Activated CD4-positive, alpha-beta T cell treated with anti-CD3 and anti-CD28 coated beads, Interleukin-2, amount 10 ng/mL, durations not matched to agents 7 days and 5 days (primary cell): Measurements from ENCODE around the gene FARP2. TPM values are rescaled to one million over a fixed set of nuclear protein-coding genes. Genes with fewer than 3 reads are reported as not detected.
"Not testable (repeated sequence)": the region's sequence is repeated elsewhere in the genome, so short reads cannot be mapped to it uniquely, and the experiment has no call there.

ENCODE experiments used
- CTCF ChIA-PET: fragments of 350-600 bp; sonication (Branson Sonifier 250); formaldehyde crosslinking; loops from one replicate; lab custom pipeline; 2021; ENCODE audit warnings: antibody characterized with exemption; lab: Charles Lee
- POLR2A ChIA-PET: fragments of 350-600 bp; sonication (Branson Sonifier 250); formaldehyde crosslinking; loops from one replicate; lab custom pipeline; 2021; ENCODE audit warnings: antibody characterized with exemption; lab: Charles Lee
- DNase-seq: peaks from one replicate; pipeline ENCODE4 v3.0.0-alpha.2; 2020
- H3K27ac Mint-ChIP-seq: one replicate; pipeline ENCODE4 v1.8.0; 2021; ENCODE audit warnings: mild to moderate bottlenecking, moderate library complexity, mixed read lengths
- H3K27me3 Mint-ChIP-seq: one replicate; pipeline ENCODE4 v1.8.0; 2021; ENCODE audit warnings: mixed read lengths
- H3K36me3 Mint-ChIP-seq: one replicate; pipeline ENCODE4 v1.8.0; 2021; ENCODE audit warnings: low read depth, mixed read lengths
- H3K4me1 Mint-ChIP-seq: one replicate; pipeline ENCODE4 v1.8.0; 2021; ENCODE audit warnings: mixed read lengths
- H3K4me3 Mint-ChIP-seq: one replicate; pipeline ENCODE4 v1.8.0; 2021; ENCODE audit warnings: mild to moderate bottlenecking, moderate library complexity, mixed read lengths
- H3K9me3 Mint-ChIP-seq: one replicate; pipeline ENCODE4 v1.8.0; 2021; ENCODE audit warnings: mixed read lengths
- total RNA-seq, 2 experiments: library from RNA; stranded (reverse); gene quantifications; one replicate each; pipeline ENCODE4 v1.2.3, GENCODE V29; 2021

Gene FARP2
- total RNA-seq, 2 experiments from 2014 or later = 18.2 to 18.4 TPM

- H3K36me3 Mint-ChIP-seq = no peaks in the 10 kb centered on the region
- peaks cover 7% of the 10 kb centered on the region for H3K4me1 Mint-ChIP-seq
- H3K4me3 Mint-ChIP-seq = no peak overlapping the region
- POLR2A ChIA-PET = no interaction called here
- H3K27ac Mint-ChIP-seq = no peak overlapping the region
- no peak for DNase-seq
- no peaks in the 10 kb centered on the region for H3K9me3 Mint-ChIP-seq
- CTCF ChIA-PET = interaction anchor here (1.0 kb wide), 1 partner anchor 13 kb away, joined by 3 read pairs; no protein-coding TSS in a partner anchor
- H3K27me3 Mint-ChIP-seq = no peaks in the 10 kb centered on the region
These were observed 146.2 kb downstream of the FARP2 start for GRCh38 chr2:241502281-241502680.

DNA sequence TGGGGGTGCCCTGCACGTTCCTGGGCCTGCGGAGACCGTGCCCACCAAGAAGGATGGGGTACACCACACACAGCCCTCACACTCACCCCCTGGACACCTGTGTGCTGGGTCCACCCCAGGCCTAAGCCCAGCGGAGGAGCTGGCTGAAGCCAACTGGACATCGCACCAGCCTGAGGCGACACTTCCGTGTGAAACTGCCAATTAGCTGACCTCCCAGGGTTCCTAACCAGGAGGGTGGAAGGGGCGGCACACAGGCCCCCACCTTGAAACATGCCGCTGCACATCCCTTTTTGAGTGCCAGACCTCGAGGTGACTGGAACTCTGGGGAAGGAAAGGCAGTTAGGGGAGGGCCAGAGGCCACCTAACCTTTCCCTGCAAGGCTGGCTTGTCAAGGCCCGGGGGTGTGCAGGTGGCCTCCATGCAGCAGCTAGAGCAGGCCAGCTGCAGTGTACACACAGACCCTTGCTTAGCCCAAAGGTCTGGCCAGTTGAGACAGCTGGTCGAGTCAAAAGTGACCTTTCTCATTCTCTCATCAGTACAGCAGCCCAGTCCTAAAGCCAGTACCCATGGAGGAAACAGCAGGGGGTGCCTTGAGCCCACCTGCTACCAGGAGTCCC, 147.8 kb downstream of the FARP2 start:
- no peaks in the 10 kb centered on the region for H3K36me3 Mint-ChIP-seq
- CTCF ChIA-PET = no interaction called here
- H3K27ac Mint-ChIP-seq = no peak overlapping the region
- H3K4me3 Mint-ChIP-seq = no peak overlapping the region
- POLR2A ChIA-PET = no interaction called here
- no peak for DNase-seq
- no peaks in the 10 kb centered on the region for H3K9me3 Mint-ChIP-seq
- H3K4me1 Mint-ChIP-seq = peaks cover 8% of the 10 kb centered on the region
- no peaks in the 10 kb centered on the region for H3K27me3 Mint-ChIP-seq

DNA sequence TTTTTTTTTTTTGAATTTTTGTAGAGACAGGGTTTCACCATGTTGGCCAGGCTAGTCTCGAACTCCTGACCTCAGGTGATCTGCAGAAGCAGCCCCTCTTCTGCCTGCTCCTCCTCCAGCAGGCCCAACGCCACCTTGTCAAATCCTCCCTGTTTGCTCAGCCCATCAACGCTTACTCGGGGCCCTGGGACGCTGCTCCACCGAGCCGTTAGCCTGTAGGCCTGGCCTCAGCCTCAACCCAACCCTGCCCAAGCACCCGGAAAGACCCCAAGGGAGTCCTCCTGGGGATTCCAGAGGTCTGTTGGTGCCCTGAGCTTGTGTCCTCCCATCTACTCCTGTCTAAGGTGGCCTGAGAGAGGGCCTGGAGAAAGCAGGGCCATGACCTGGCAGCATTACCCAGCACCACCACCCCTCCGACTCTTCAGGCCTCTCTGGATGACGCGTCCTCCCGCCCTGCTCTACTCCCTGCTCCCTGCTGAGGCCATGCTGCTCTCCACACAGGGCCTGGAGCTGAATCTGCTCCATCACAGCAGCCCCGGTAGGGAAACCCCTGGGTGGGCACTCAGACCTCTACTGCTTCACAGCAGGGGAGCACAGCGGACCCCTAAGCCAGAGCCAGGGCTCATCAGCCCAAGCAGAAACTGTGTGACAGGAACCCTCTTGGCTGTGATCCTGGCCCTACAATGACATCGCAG, 149.1 kb downstream of the FARP2 start:
- no peaks in the 10 kb centered on the region for H3K36me3 Mint-ChIP-seq
- POLR2A ChIA-PET = no interaction called here
- H3K4me1 Mint-ChIP-seq = peaks cover 17% of the 10 kb centered on the region
- H3K27me3 Mint-ChIP-seq = no peaks in the 10 kb centered on the region
- CTCF ChIA-PET = no interaction called here
- DNase-seq = no peak
- H3K27ac Mint-ChIP-seq = no peak overlapping the region
- no peak overlapping the region for H3K4me3 Mint-ChIP-seq
- H3K9me3 Mint-ChIP-seq = no peaks in the 10 kb centered on the region

DNA sequence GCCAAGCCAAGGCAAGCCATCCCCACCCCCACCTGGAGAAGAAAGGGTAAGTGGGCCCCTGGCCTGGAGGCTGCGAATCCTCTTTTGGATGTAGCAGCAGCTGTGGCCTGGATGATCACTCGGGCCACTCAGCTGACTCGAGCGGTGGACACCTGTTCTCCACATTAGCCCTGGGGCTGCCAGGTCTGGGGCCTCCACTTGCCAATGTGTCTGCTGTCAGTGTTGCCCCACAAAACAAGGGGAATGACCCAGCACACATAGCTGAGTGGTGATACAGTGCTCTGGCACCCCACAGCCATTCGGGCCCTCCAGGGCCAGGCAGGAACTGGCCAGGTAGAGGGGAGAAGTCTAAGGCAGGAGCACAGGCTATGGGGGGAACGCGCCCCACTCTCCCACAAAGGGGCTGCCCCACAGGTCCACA, 149.7 kb downstream of the FARP2 start:
- Mint-ChIP-seq H3K27me3 (no peaks in the 10 kb centered on the region), H3K9me3 (no peaks in the 10 kb centered on the region), H3K4me1 (peaks cover 18% of the 10 kb centered on the region), H3K4me3 (no peak overlapping the region), H3K36me3 (no peaks in the 10 kb centered on the region), H3K27ac (no peak overlapping the region)
- ChIA-PET POLR2A (no interaction called here), CTCF (no interaction called here)
- no peak for DNase-seq

DNA sequence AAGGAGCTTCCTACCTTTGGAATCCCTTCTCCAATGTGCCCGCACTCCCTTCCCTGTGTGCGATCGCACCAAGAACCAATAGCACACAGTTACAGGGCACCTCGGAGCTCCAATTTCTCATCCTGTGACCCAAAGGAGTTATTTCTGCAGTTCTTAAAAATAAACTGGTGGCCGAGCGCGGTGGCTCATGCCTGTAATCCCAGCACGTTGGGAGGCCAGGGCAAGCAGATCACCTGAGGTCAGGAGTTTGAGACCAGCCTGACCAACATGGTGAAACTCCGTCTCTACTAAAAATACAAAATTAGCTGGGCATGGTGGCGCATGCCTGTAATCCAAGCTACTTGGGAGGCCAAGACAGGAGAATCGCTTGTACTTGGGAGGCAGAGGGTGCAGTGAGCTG, 150.2 kb downstream of the FARP2 start:
- H3K27me3 Mint-ChIP-seq, H3K27ac Mint-ChIP-seq, H3K36me3 Mint-ChIP-seq, H3K9me3 Mint-ChIP-seq, CTCF ChIA-PET, DNase-seq, POLR2A ChIA-PET: not testable (repeated sequence)
- H3K4me3 Mint-ChIP-seq = peak overlapping the region; percentile 76
- H3K4me1 Mint-ChIP-seq = peaks cover 18% of the 10 kb centered on the region

- H3K4me3 Mint-ChIP-seq = peak overlapping the region; percentile 76
- POLR2A ChIA-PET = no interaction called here
- no peak for DNase-seq
- H3K27me3 Mint-ChIP-seq = peaks cover 2% of the 10 kb centered on the region
- H3K27ac Mint-ChIP-seq = peak overlapping the region; percentile 69
- H3K36me3 Mint-ChIP-seq = no peaks in the 10 kb centered on the region
- H3K4me1 Mint-ChIP-seq = peaks cover 18% of the 10 kb centered on the region
- CTCF ChIA-PET = no interaction called here
- H3K9me3 Mint-ChIP-seq = no peaks in the 10 kb centered on the region
These were observed 150.8 kb downstream of the FARP2 start for GRCh38 chr2:241506793-241507429.

DNA sequence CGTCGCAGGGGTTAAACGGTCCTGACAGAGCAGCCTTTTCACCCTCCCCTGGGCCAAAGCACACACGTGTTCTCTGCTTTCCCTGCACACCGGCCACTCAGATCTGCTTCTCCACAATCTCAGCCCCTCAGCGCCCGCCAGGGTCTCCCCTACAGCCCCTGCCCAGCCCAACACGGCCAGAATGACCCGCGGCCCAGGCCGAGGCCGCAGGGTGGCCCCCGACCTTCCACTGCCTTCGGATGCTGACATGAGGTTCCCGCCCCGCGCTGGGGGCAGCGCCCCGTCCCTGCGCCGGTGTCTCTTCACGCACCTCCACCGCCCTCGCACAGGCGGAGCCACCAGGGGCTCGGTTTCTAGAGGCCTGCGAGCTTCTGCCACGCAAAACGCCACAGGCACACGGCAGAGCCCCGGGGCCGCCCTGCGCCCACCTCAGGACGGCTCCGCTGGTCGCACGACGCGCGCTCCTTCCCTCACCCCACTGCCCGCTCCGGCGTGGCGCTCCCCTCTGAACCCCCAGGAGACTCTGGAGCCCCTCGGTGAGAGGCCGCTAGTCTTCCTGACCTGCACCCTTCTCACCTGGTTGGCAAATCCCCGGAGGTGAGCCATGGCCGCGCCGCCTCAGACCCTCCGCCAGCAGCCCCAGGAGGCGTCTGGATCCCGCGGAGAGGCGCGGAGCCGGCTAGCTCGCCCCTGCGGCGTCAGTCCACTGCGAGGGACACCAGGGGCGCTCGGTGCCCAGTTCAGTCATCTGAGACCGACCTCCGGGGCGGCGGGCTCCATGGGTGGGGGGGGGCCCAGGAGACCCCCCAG, 151.6 kb downstream of the FARP2 start:
- Mint-ChIP-seq H3K36me3 (no peaks in the 10 kb centered on the region), H3K4me1 (peaks cover 18% of the 10 kb centered on the region), H3K27me3 (peaks cover 7% of the 10 kb centered on the region), H3K27ac (peak overlapping the region; percentile 69), H3K9me3 (no peaks in the 10 kb centered on the region), H3K4me3 (peak overlapping the region; percentile 76)
- ChIA-PET POLR2A (no interaction called here), CTCF (interaction anchor here (0.6 to 0.7 kb wide), 3 partner anchors 16 to 55 kb away, joined by 3 to 4 read pairs (median 3); no protein-coding TSS in a partner anchor)
- DNase-seq = peak; percentile 36

DNA sequence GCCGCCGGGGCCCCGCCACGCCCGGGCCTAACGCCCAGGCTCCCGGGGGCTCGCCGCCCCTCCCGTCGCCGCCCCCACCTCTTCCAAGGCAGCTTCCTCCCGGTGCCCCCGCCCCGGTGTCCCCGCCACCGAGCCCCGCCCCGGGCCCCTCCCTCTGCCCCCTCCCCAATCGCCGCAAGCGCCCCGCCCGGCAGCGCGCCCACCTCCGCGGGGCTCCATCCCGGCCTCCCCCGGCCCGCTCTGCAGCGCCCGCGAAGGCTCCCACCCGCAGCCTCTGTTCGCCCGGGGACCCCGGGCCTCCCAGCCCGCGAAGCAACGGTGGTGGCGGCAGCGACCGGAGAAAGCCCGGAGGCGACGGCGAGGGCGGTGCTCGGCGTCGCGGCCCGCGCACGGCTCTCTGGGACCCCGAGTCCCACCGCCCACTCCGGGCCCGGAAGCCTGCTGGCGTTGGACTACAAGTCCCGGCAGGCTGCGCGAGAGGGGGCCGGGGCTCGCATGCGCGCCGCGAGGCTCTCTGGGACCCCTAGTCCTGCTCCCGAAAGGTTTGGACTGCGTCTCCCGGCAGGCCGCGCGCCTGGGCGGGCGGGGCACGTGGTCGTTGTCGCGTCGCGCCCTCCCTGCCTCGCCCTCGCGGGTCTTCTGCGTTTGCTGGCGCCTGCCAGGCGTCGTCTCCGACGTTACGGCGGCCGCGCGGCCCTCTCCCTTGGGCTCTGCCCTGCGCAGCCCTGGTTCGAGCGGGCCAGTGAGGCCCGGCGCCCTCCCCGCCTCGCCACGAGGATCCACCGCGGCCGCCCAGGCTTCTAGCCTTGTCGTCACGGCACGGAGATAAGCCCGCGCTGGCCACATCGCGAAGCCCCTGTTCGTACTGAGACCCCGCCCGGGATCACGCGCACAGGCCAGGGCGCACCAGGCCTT, 152.4 kb downstream of the FARP2 start, which contains the start of gene STK25:
TSS of gene STK25 (minus strand) at position 345 of the 915 bp plus-strand sequence. CDS start 549 bp downstream, outside the sequence.
- DNase-seq = peak; percentile 98
- Mint-ChIP-seq H3K9me3 (no peaks in the 10 kb centered on the region), H3K27ac (peak within 1 kb of the TSS; percentile 86), H3K4me1 (peaks cover 18% of the 10 kb centered on the region), H3K4me3 (peak within 1 kb of the TSS; percentile 76), H3K27me3 (peaks cover 7% of the 10 kb centered on the region), H3K36me3 (no peaks in the 10 kb centered on the region)
- POLR2A ChIA-PET = no interaction called here
- CTCF ChIA-PET = interaction anchor here (0.6 kb wide), 1 partner anchor 56 kb away, joined by 3 read pairs; no protein-coding TSS in a partner anchor

- ChIA-PET POLR2A (no interaction called here), CTCF (no interaction called here)
- Mint-ChIP-seq H3K27me3 (peaks cover 7% of the 10 kb centered on the region), H3K36me3 (no peaks in the 10 kb centered on the region), H3K9me3 (no peaks in the 10 kb centered on the region), H3K4me3 (peak overlapping the region; percentile 76), H3K27ac (peak overlapping the region; percentile 86), H3K4me1 (peaks cover 18% of the 10 kb centered on the region)
- no peak for DNase-seq
These were observed 153.2 kb downstream of the FARP2 start for GRCh38 chr2:241509155-241509784.

GRCh38 chr2:241511091-241511741, 155.1 kb downstream of the FARP2 start:
- Mint-ChIP-seq H3K27ac (no peak overlapping the region), H3K4me1 (peaks cover 33% of the 10 kb centered on the region), H3K4me3 (no peak overlapping the region), H3K9me3 (no peaks in the 10 kb centered on the region), H3K36me3 (no peaks in the 10 kb centered on the region), H3K27me3 (peaks cover 7% of the 10 kb centered on the region)
- ChIA-PET CTCF (interaction anchor here (0.6 kb wide), 1 partner anchor 217 kb away, joined by 3 read pairs; no protein-coding TSS in a partner anchor), POLR2A (no interaction called here)
- DNase-seq = no peak

- peaks cover 7% of the 10 kb centered on the region for H3K9me3 Mint-ChIP-seq
- ChIA-PET POLR2A (no interaction called here), CTCF (interaction anchor here (1.1 to 1.3 kb wide), 2 partner anchors 12 to 81 kb away, joined by 3 read pairs; no protein-coding TSS in a partner anchor)
- no peak overlapping the region for H3K27ac Mint-ChIP-seq
- H3K4me1 Mint-ChIP-seq = peaks cover 30% of the 10 kb centered on the region
- no peak for DNase-seq
- no peak overlapping the region for H3K4me3 Mint-ChIP-seq
- H3K36me3 Mint-ChIP-seq = peaks cover 4% of the 10 kb centered on the region
- H3K27me3 Mint-ChIP-seq = peaks cover 10% of the 10 kb centered on the region
These were observed 158.5 kb downstream of the FARP2 start for GRCh38 chr2:241514553-241514952.
